ENCODE results near the gene LMTK3. TPM values are rescaled to one million over a fixed set of nuclear protein-coding genes. Genes with fewer than 3 reads are reported as not detected.
A peak's percentile ranks its signal among the peaks of the same experiment; 100 is the strongest.

The LMTK3 gene
- total and polyA plus RNA-seq, 9 of the 15 experiments (the other 6 are each of a cell fraction or from before 2014, with no cell fraction given), result 0.35 to 12.3 (median 2.0) TPM; not detected in 2

- peak; percentile 80 to 99 for TF ChIP-seq AFF1 (IDR thresholded peaks at IDR 0.05; ENCODE audit: low read depth in 1 of 2, partially characterized antibody in 2 of 2)
- no peak for TF ChIP-seq PREB (CRISPR knock-in tag; IDR thresholded peaks at IDR 0.05)
- TF ChIP-seq ZBTB2 (IDR thresholded peaks at IDR 0.05), result no peak
- TF ChIP-seq ZBTB8A (IDR thresholded peaks at IDR 0.05; ENCODE audit: partially characterized antibody), result no peak
- peak; percentile 96 to 99 for TF ChIP-seq SIX5 (IDR thresholded peaks at IDR 0.05; ENCODE audit: borderline replicate concordance in 1 of 2, insufficient read depth in 1 of 2, low read depth in 1 of 2, low read length in 2 of 2)
- TF ChIP-seq TBL1XR1 (IDR thresholded peaks at IDR 0.05; ENCODE audit: low read length in 2 of 2), result no peak
- TF ChIP-seq ZNF764 (CRISPR knock-in tag; IDR thresholded peaks at IDR 0.05; ENCODE audit: low read depth), result no peak
- no peak for TF ChIP-seq DPF2 (IDR thresholded peaks at IDR 0.05)
- peak; percentile 91 for TF ChIP-seq PRDM10 (IDR thresholded peaks at IDR 0.05; ENCODE audit: partially characterized antibody)
- TF ChIP-seq ZNF511 (CRISPR knock-in tag; IDR thresholded peaks at IDR 0.05), result no peak
- TF ChIP-seq CHD1 (IDR thresholded peaks at IDR 0.05; ENCODE audit: low read length), result no peak
- TF ChIP-seq ZBTB26 (CRISPR knock-in tag; IDR thresholded peaks at IDR 0.05), result no peak
These were observed 990 bp downstream of the LMTK3 start (continued) for GRCh38 chr19:48510421-48511268.
